ENCODE measurements around the gene CLSTN2. TPM values are rescaled to one million over a fixed set of nuclear protein-coding genes. Genes with fewer than 3 reads are reported as not detected.

CLSTN2 gene
- total and polyA plus RNA-seq, 2 of the 8 experiments (the other 6 are each of a cell fraction or from before 2014, with no cell fraction given): 0.39 to 0.52 TPM

- 100% methylated on average over 2 of the region's 2 CpGs; no CpG with 5 or more reads in 1 of the 2 experiments for WGBS, 2 experiments (ENCODE audit: extremely low coverage in 1 of 2, insufficient coverage in 1 of 2, insufficient read length in 1 of 2, insufficient replicate concordance in 2 of 2, low coverage in 1 of 2, low lambda C conversion rate in 2 of 2, missing lambda C conversion rate in 1 of 2)
- Histone ChIP-seq H3K56ac (replicated peaks; ENCODE audit: insufficient read length, low read depth, low read length) (no peak overlapping the region), H3K4me1 (replicated peaks in 1 of 4; ENCODE audit: control insufficient read depth in 3 of 4, insufficient read depth in 4 of 4, low read length in 3 of 4) (no peaks in the 10 kb centered on the region), H3K79me2 (ENCODE audit: control insufficient read depth in 1 of 2, insufficient read depth in 2 of 2, low read length in 2 of 2) (no peaks in the 10 kb centered on the region), H2AK5ac (ENCODE audit: low read depth, low read length) (no peak overlapping the region), H2BK120ac (replicated peaks; ENCODE audit: low read depth, low read length) (no peak overlapping the region), H4K20me1 (replicated peaks in 1 of 2; ENCODE audit: control insufficient read depth in 1 of 2, insufficient read depth in 2 of 2, low read length in 2 of 2) (no peaks in the 10 kb centered on the region), H2BK20ac (ENCODE audit: low read length) (no peak overlapping the region), H3K4me3 (ENCODE audit: extremely low read depth in 1 of 4, insufficient read depth in 2 of 4, low read depth in 3 of 4, low read length in 4 of 4) (no peak overlapping the region), H3K36me3 (ENCODE audit: control insufficient read depth in 2 of 4, insufficient read depth in 4 of 4, low read length in 3 of 4) (no peaks in the 10 kb centered on the region), H3K27ac (ENCODE audit: low read depth, low read length) (no peak overlapping the region), H3K9me3 (ENCODE audit: insufficient read depth in 2 of 2, low read depth in 1 of 2, low read length in 1 of 2) (no peaks in the 10 kb centered on the region), H3K23ac (ENCODE audit: insufficient read length) (no peak overlapping the region), H2BK5ac (ENCODE audit: low read depth, low read length) (no peak overlapping the region), H2AFZ (ENCODE audit: low read length) (no peak overlapping the region), H4K5ac (ENCODE audit: insufficient read length, low read depth, low read length) (no peak overlapping the region), H3K79me1 (ENCODE audit: low read depth, low read length) (no peaks in the 10 kb centered on the region), H4K91ac (replicated peaks; ENCODE audit: insufficient read length, low read length) (no peak overlapping the region), H3K9ac (replicated peaks in 1 of 4; ENCODE audit: extremely low read depth in 1 of 4, low read depth in 3 of 4, low read length in 3 of 4) (no peak overlapping the region), H2BK12ac (ENCODE audit: low read depth, low read length) (no peak overlapping the region), H3K27me3 (replicated peaks in 1 of 4; ENCODE audit: control insufficient read depth in 3 of 4, extremely low read depth in 1 of 4, insufficient read depth in 3 of 4, low read length in 3 of 4) (no peaks in the 10 kb centered on the region), H3K4me2 (ENCODE audit: insufficient read depth in 1 of 2, low read depth in 2 of 2, low read length in 2 of 2) (no peak overlapping the region), H4K8ac (ENCODE audit: extremely low read depth, insufficient read depth, low read length) (no peak overlapping the region), H3K4ac (replicated peaks; ENCODE audit: insufficient read length, low read depth, low read length) (no peak overlapping the region), H3K18ac (ENCODE audit: extremely low read depth, low read length) (no peak overlapping the region), H3K14ac (ENCODE audit: insufficient read length) (no peak overlapping the region), H2BK15ac (ENCODE audit: low read length) (no peak overlapping the region), H3K23me2 (ENCODE audit: low read depth, low read length) (no peaks in the 10 kb centered on the region; the same call in 1 of the 2 replicates)
- TF ChIP-seq SP1 (IDR thresholded peaks at IDR 0.05; ENCODE audit: low read depth, low read length) (no peak), CTBP2 (IDR thresholded peaks at IDR 0.05; ENCODE audit: borderline replicate concordance, insufficient read depth, insufficient read length, low read length) (no peak), SAP30 (IDR thresholded peaks at IDR 0.05; ENCODE audit: insufficient read depth, insufficient replicate concordance, low read length) (no peak), GTF2F1 (IDR thresholded peaks at IDR 0.05; ENCODE audit: borderline replicate concordance, low read depth, low read length) (no peak)
- TF ChIP-seq, protein P1, sequence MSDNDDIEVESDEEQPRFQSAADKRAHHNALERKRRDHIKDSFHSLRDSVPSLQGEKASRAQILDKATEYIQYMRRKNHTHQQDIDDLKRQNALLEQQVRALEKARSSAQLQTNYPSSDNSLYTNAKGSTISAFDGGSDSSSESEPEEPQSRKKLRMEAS (IDR thresholded peaks at IDR 0.05): no peak
- ChIA-PET CTCF (ENCODE audit: partially characterized antibody) (no interaction called here), POLR2A (ENCODE audit: partially characterized antibody) (no interaction called here)
- FAIRE-seq (no peak), DNase-seq (ENCODE audit: low read depth in 1 of 2, low spot score in 2 of 2) (no peak)
Observed at GRCh38 chr3:140446734-140447133, 511.7 kb downstream of the CLSTN2 start.

All from H1 (cell line).